Liver (tissue), 9 donors: ENCODE measurements around the gene TNS2. TPM values are rescaled to one million over a fixed set of nuclear protein-coding genes. Genes with fewer than 3 reads are reported as not detected.
"Not testable (repeated sequence)": the region's sequence is repeated elsewhere in the genome, so short reads cannot be mapped to it uniquely, and the experiment has no call there.

Experiments used
- DNase-seq: peaks from one replicate; pipeline ENCODE4 v3.0.0-alpha.2; 2017; ENCODE audit warnings: low spot score
- H3K27ac ChIP-seq, 2 donors: one replicate each; pipeline ENCODE4 v1.7.0; 2013; ENCODE audit warnings: inconsistent platforms in 2 of 2, low read length in 2 of 2, control low read depth in 1 of 2, low read depth in 1 of 2, mild to moderate bottlenecking in 1 of 2
- H3K27me3 ChIP-seq, 4 donors: one replicate each; pipeline versions ENCODE4 v1.6.1 to v1.7.0; 2013; ENCODE audit warnings: low read length in 3 of 4, inconsistent platforms in 1 of 4, mild to moderate bottlenecking in 1 of 4, moderate library complexity in 1 of 4; ENCODE audit not compliant: control insufficient read depth in 4 of 4, insufficient read depth in 4 of 4
- H3K36me3 ChIP-seq, 4 donors: one replicate each; pipeline versions ENCODE4 v1.6.1 to v1.7.0; 2013; ENCODE audit warnings: low read length in 3 of 4, mild to moderate bottlenecking in 3 of 4, low read depth in 1 of 4, moderate library complexity in 1 of 4; ENCODE audit not compliant: control insufficient read depth in 4 of 4, insufficient read depth in 3 of 4
- H3K4me1 ChIP-seq, 4 donors: one replicate each; pipeline versions ENCODE4 v1.6.1 to v1.7.0; 2013; ENCODE audit warnings: low read length in 3 of 4, mild to moderate bottlenecking in 3 of 4, moderate library complexity in 1 of 4; ENCODE audit not compliant: control insufficient read depth in 4 of 4, insufficient read depth in 4 of 4
- H3K4me3 ChIP-seq, 3 donors: one replicate each; pipeline versions ENCODE4 v1.6.1 to v1.7.0; 2013; ENCODE audit warnings: low read length in 3 of 3, control low read depth in 1 of 3, low read depth in 1 of 3, mild to moderate bottlenecking in 1 of 3
- H3K9ac ChIP-seq, 2 donors: one replicate each; pipeline ENCODE4 v1.7.0; 2013; ENCODE audit warnings: low read length in 2 of 2, mild to moderate bottlenecking in 2 of 2, moderate library complexity in 2 of 2, control low read depth in 1 of 2, low read depth in 1 of 2
- H3K9me3 ChIP-seq, 4 donors: one replicate each; pipeline versions ENCODE4 v1.6.1 to v1.7.0; 2013; ENCODE audit warnings: low read length in 3 of 4; ENCODE audit not compliant: control insufficient read depth in 4 of 4
- GABPA ChIP-seq, 2 donors: IDR thresholded peaks in 1 of 2; conservative IDR thresholded peaks in 1 of 2; 2 replicates each; pipeline ENCODE4 v1.6.1; 2016; ENCODE audit warnings: antibody characterized with exemption in 2 of 2, mild to moderate bottlenecking in 1 of 2, moderate library complexity in 1 of 2
- HNF4A ChIP-seq, 2 donors: conservative IDR thresholded peaks; 2 replicates each; pipeline ENCODE4 v1.6.1; 2016; ENCODE audit warnings: antibody characterized with exemption in 2 of 2, mild to moderate bottlenecking in 2 of 2
- HNF4G ChIP-seq: IDR thresholded peaks from 2 replicates; pipeline ENCODE4 v1.6.1; 2016; ENCODE audit warnings: antibody characterized with exemption
- NR2F2 ChIP-seq: IDR thresholded peaks from 2 replicates; pipeline ENCODE4 v1.6.1; 2016; ENCODE audit warnings: antibody characterized with exemption
- RAD21 ChIP-seq, 2 donors: IDR thresholded peaks; 2 replicates each; pipeline ENCODE4 v1.6.1; 2016; ENCODE audit warnings: antibody characterized with exemption in 2 of 2, mild to moderate bottlenecking in 2 of 2
- SP1 ChIP-seq: IDR thresholded peaks from 2 replicates; pipeline ENCODE4 v1.6.1; 2018; ENCODE audit warnings: antibody characterized with exemption, mild to moderate bottlenecking
- YY1 ChIP-seq: IDR thresholded peaks from 2 replicates; pipeline ENCODE4 v1.6.1; 2016; ENCODE audit warnings: antibody characterized with exemption, mild to moderate bottlenecking
- WGBS: extraction: QIAGEN DNeasy Blood & Tissue Kit; methylation state at CpG from one replicate; pipeline ENCODE4 v1.1.7; 2013; 5-methylcytosine and 5-hydroxymethylcytosine counted together
- polyA plus RNA-seq, 2 donors: library from polyadenylated mRNA; stranded (reverse) in 1 of 2; unstranded in 1 of 2; fragments of 200-250 nt in 1 of 2; fragments of >200 nt in 1 of 2; fragmentation: Nextera tagmentation in 1 of 2; extraction: Ambion mirVana in 1 of 2; gene quantifications; one replicate each; pipeline versions ENCODE4 v1.2.1 to v1.2.3, GENCODE V29; 2013 to 2015
- total RNA-seq, 2 donors: library from RNA; depleted of rRNA; stranded (reverse); fragments of >200 nt; gene quantifications; one replicate each; pipeline ENCODE4 v1.2.3, GENCODE V29; 2014
- TF ChIP-seq, protein P1 (sequence below): IDR thresholded peaks from 2 replicates; pipeline ENCODE4 v1.6.1; 2016; ENCODE audit warnings: antibody characterized with exemption
- TF ChIP-seq, protein P2 (sequence below): IDR thresholded peaks from 2 replicates; pipeline ENCODE4 v1.6.1; 2016; ENCODE audit warnings: antibody characterized with exemption, mild to moderate bottlenecking
- TF ChIP-seq, protein P3 (sequence below): fragments of 150-350 bp; IDR thresholded peaks from 2 replicates; pipeline ENCODE4 v1.5.1; 2017; ENCODE audit warnings: improper control_type of control experiment, low read depth, low read length; ENCODE audit not compliant: missing input control
- TF ChIP-seq, protein P4 (sequence below): IDR thresholded peaks from 2 replicates; pipeline ENCODE4 v1.6.1; 2016; ENCODE audit warnings: antibody characterized with exemption
- donor health status: healthy.
- donor health status: healthy.
- donor health status: healthy.
- donor health status: healthy.
- donor health status: healthy.

Gene TNS2
- total and polyA plus RNA-seq, 4 donors, result 11.7 to 94.0 (median 46.0) TPM

DNA sequence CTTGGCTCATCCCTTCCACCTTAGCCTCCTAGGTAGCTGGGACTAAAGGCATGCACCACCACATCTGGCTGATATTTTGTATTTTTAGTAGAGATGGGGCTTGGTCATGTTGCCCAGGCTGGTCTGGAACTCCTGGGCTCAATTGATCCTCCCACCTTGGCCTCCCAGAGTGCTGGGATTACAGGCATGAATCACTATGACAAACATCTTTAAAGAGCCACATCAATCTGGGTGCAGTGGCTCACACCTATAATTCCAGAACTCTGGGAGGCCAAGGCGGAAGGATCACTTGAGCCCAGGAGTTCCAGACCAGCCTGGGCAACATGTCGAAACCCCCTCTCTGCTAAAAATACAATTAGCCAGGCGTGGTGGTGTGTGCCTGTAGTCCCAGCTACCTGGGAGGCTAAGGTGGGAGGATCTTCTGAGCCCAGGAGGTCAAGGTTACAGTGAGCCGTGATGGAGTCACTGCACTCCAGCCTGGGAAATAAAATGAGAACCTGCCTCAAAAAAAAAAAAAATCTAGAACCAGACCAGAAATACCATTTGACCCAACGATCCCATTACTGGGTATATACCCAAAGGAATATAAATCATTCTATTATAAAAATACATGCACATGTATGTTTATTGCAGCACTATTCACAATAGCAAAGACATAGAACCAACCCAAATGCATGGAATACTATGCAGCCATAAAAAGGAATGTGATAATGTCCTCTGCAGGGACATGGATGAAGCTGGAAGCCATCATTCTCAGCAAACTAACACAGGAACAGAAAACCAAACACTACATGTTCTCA is 45.1 kb downstream of the TNS2 start:
- DNase-seq, H3K9me3 ChIP-seq, H3K36me3 ChIP-seq, H3K4me3 ChIP-seq, H3K27ac ChIP-seq, H3K9ac ChIP-seq, H3K27me3 ChIP-seq: not testable (repeated sequence)
- 94% methylated on average over 5 of the region's 5 CpGs for WGBS
- peaks cover 5 to 19% (median 11%) of the 10 kb centered on the region in 4 donors for H3K4me1 ChIP-seq

DNA sequence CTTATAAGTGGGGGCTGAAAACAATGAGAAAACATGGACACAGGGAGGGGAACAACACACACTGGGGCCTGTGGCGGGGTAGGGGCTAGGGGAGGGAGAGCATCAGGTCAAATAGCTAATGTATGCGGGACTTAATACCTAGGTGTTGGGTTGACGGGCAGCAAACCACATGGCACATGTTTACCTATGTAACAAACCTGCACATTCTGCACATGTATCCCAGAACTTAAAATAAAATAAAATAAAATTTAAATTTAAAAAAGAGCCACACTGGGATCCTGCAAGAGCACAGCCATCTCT is 45.7 kb downstream of the TNS2 start:
- not testable (repeated sequence) for H3K27ac ChIP-seq, DNase-seq

DNA sequence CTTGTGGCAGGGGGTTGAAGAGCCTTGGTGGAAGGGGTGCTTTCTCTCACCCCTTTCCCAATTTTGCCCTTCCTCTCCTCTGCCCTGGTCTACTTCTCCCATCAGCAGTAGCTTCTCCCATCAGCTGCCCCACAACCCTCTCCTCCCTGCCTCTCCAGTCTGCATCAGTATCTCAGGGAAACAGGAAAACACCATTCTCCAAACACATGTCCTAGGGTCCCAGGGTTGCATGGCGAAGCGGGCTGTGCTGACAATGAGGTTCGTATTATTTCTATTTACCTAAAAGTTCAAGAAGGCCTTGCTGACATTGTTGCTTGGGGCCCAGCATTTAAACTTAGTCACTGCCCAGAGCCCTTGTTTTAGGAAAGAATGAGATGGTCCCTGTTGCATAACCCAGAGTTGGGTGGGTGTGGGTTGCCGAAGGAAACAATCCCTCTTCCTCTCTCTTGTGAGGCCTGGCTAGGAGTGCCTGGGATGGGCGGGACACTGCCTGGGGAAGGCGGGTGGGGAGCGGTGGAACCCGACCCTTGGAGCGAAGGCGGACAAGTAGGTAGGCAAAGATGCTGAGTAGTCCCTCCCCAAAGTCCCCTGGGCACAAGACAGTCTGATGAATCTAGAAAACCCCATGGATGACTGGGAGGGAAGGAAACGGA is 46.4 kb downstream of the TNS2 start:
- Histone ChIP-seq H3K9ac (no peak overlapping the region), H3K4me3 (no peak overlapping the region), H3K9me3 (no peaks in the 10 kb centered on the region), H3K36me3 (no peaks in the 10 kb centered on the region), H3K27ac (peak overlapping the region in 1 of 2 donors; percentile 17), H3K4me1 (peaks cover 5 to 19% (median 11%) of the 10 kb centered on the region in 4 donors), H3K27me3 (no peaks in the 10 kb centered on the region)
- 72% methylated on average over 11 of the region's 11 CpGs for WGBS
- DNase-seq, result no peak
- TF ChIP-seq NR2F2, result no peak
- TF ChIP-seq SP1, result no peak
- TF ChIP-seq GABPA (IDR thresholded peaks at IDR 0.05 in 1 of 2, conservative IDR thresholded peaks at IDR 0.05 in 1 of 2), result no peak
- TF ChIP-seq RAD21 (IDR thresholded peaks at IDR 0.05), result no peak
- TF ChIP-seq, protein P1, sequence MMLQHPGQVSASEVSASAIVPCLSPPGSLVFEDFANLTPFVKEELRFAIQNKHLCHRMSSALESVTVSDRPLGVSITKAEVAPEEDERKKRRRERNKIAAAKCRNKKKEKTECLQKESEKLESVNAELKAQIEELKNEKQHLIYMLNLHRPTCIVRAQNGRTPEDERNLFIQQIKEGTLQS, result no peak
- TF ChIP-seq YY1, result no peak
- TF ChIP-seq, protein P2, sequence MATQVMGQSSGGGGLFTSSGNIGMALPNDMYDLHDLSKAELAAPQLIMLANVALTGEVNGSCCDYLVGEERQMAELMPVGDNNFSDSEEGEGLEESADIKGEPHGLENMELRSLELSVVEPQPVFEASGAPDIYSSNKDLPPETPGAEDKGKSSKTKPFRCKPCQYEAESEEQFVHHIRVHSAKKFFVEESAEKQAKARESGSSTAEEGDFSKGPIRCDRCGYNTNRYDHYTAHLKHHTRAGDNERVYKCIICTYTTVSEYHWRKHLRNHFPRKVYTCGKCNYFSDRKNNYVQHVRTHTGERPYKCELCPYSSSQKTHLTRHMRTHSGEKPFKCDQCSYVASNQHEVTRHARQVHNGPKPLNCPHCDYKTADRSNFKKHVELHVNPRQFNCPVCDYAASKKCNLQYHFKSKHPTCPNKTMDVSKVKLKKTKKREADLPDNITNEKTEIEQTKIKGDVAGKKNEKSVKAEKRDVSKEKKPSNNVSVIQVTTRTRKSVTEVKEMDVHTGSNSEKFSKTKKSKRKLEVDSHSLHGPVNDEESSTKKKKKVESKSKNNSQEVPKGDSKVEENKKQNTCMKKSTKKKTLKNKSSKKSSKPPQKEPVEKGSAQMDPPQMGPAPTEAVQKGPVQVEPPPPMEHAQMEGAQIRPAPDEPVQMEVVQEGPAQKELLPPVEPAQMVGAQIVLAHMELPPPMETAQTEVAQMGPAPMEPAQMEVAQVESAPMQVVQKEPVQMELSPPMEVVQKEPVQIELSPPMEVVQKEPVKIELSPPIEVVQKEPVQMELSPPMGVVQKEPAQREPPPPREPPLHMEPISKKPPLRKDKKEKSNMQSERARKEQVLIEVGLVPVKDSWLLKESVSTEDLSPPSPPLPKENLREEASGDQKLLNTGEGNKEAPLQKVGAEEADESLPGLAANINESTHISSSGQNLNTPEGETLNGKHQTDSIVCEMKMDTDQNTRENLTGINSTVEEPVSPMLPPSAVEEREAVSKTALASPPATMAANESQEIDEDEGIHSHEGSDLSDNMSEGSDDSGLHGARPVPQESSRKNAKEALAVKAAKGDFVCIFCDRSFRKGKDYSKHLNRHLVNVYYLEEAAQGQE, result no peak
- TF ChIP-seq, protein P3, sequence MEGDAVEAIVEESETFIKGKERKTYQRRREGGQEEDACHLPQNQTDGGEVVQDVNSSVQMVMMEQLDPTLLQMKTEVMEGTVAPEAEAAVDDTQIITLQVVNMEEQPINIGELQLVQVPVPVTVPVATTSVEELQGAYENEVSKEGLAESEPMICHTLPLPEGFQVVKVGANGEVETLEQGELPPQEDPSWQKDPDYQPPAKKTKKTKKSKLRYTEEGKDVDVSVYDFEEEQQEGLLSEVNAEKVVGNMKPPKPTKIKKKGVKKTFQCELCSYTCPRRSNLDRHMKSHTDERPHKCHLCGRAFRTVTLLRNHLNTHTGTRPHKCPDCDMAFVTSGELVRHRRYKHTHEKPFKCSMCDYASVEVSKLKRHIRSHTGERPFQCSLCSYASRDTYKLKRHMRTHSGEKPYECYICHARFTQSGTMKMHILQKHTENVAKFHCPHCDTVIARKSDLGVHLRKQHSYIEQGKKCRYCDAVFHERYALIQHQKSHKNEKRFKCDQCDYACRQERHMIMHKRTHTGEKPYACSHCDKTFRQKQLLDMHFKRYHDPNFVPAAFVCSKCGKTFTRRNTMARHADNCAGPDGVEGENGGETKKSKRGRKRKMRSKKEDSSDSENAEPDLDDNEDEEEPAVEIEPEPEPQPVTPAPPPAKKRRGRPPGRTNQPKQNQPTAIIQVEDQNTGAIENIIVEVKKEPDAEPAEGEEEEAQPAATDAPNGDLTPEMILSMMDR, result no peak
- TF ChIP-seq HNF4A (conservative IDR thresholded peaks at IDR 0.05), result no peak
- no peak for TF ChIP-seq HNF4G
- TF ChIP-seq, protein P4, sequence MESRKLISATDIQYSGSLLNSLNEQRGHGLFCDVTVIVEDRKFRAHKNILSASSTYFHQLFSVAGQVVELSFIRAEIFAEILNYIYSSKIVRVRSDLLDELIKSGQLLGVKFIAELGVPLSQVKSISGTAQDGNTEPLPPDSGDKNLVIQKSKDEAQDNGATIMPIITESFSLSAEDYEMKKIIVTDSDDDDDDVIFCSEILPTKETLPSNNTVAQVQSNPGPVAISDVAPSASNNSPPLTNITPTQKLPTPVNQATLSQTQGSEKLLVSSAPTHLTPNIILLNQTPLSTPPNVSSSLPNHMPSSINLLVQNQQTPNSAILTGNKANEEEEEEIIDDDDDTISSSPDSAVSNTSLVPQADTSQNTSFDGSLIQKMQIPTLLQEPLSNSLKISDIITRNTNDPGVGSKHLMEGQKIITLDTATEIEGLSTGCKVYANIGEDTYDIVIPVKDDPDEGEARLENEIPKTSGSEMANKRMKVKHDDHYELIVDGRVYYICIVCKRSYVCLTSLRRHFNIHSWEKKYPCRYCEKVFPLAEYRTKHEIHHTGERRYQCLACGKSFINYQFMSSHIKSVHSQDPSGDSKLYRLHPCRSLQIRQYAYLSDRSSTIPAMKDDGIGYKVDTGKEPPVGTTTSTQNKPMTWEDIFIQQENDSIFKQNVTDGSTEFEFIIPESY, result no peak

More for the DNA sequence above, 45.7 kb downstream of the TNS2 start:
- not testable (repeated sequence) for H3K9me3 ChIP-seq, H3K4me3 ChIP-seq, H3K27me3 ChIP-seq, H3K36me3 ChIP-seq, H3K9ac ChIP-seq
- WGBS, result 97% methylated on average over 3 of the region's 3 CpGs
- peaks cover 5 to 19% (median 11%) of the 10 kb centered on the region in 4 donors for H3K4me1 ChIP-seq
